SJCRH30 (cell line): ENCODE results near the gene NAGS. TPM values are rescaled to one million over a fixed set of nuclear protein-coding genes. Genes with fewer than 3 reads are reported as not detected.
"Not testable (repeated sequence)": the region's sequence is repeated elsewhere in the genome, so short reads cannot be mapped to it uniquely, and the experiment has no call there.

Source experiments
- DNase-seq, 2 experiments: peaks; one replicate each; pipeline ENCODE4 v3.0.0-alpha.2; 2015 to 2020
- H3K27ac ChIP-seq: fragments of 250-450 bp; sonication (Bioruptor Pico); 2 replicates; pipeline ENCODE4 v1.5.1; 2020; ENCODE audit warnings: mild to moderate bottlenecking, moderate library complexity
- H3K27me3 ChIP-seq: fragments of 250-450 bp; sonication (Bioruptor Pico); 2 replicates; pipeline ENCODE4 v1.5.1; 2020; ENCODE audit warnings: mild to moderate bottlenecking, moderate library complexity
- H3K36me3 ChIP-seq: fragments of 250-450 bp; sonication (Bioruptor Pico); 2 replicates; pipeline ENCODE4 v1.5.1; 2020; ENCODE audit warnings: mild to moderate bottlenecking, moderate library complexity
- H3K4me1 ChIP-seq: fragments of 250-450 bp; sonication (Bioruptor Pico); 2 replicates; pipeline ENCODE4 v1.5.1; 2020; ENCODE audit warnings: mild to moderate bottlenecking, moderate library complexity
- H3K4me3 ChIP-seq: fragments of 250-450 bp; sonication (Bioruptor Pico); 2 replicates; pipeline ENCODE4 v1.5.1; 2020; ENCODE audit warnings: mild to moderate bottlenecking, moderate library complexity
- H3K9me3 ChIP-seq: fragments of 250-450 bp; sonication (Bioruptor Pico); replicated peaks from 2 replicates; pipeline ENCODE4 v1.5.1; 2020; ENCODE audit warnings: mild to moderate bottlenecking, moderate library complexity
- total RNA-seq: library from RNA; depleted of rRNA; stranded (reverse); fragments of >200 nt; shearing (Covaris generic); gene quantifications from 2 replicates; pipeline ENCODE4 v1.2.3, GENCODE V29; 2014; rRNA removed

NAGS gene
- 1.9 and 2.4 TPM in 2 replicates for total RNA-seq

GRCh38 chr17:44004077-44004760, at the start of gene NAGS:
Gene NAGS, plus strand, starts transcription at chr17:44004622. Its CDS starts 42 bp downstream, at chr17:44004664.
- peak; percentile 42 to 60 for DNase-seq
- no peak within 1 kb of the TSS for H3K27ac ChIP-seq
- H3K4me1 ChIP-seq, result no peaks in the 10 kb centered on the region; the same call in 1 of the 2 replicates
- peak within 1 kb of the TSS; percentile 44 for H3K4me3 ChIP-seq
- no peaks in the 10 kb centered on the region for H3K36me3 ChIP-seq
- no peaks in the 10 kb centered on the region for H3K9me3 ChIP-seq
- H3K27me3 ChIP-seq, result peaks cover 6% of the 10 kb centered on the region

- H3K4me1 ChIP-seq, result no peaks in the 10 kb centered on the region
- no peak overlapping the region for H3K4me3 ChIP-seq
- H3K36me3 ChIP-seq, result no peaks in the 10 kb centered on the region
- H3K27ac ChIP-seq, result no peak overlapping the region
- DNase-seq, result no peak
- peaks cover 10% of the 10 kb centered on the region; the same call in 1 of the 2 replicates for H3K27me3 ChIP-seq
- no peaks in the 10 kb centered on the region for H3K9me3 ChIP-seq
Measured at GRCh38 chr17:43956222-43956621, 48.2 kb upstream of the NAGS start.

GRCh38 chr17:43958748-43959352, 45.6 kb upstream of the NAGS start:
- Histone ChIP-seq H3K36me3 (no peaks in the 10 kb centered on the region), H3K27me3 (peaks cover 9% of the 10 kb centered on the region), H3K4me1 (no peaks in the 10 kb centered on the region), H3K4me3 (no peak overlapping the region), H3K27ac (no peak overlapping the region), H3K9me3 (no peaks in the 10 kb centered on the region)
- no peak for DNase-seq

- H3K27me3 ChIP-seq, H3K4me1 ChIP-seq, H3K9me3 ChIP-seq, H3K4me3 ChIP-seq, DNase-seq, H3K27ac ChIP-seq, H3K36me3 ChIP-seq: not testable (repeated sequence)
Measured at GRCh38 chr17:43961292-43961691, 43.1 kb upstream of the NAGS start.

GRCh38 chr17:43961954-43962353, 42.5 kb upstream of the NAGS start:
- Histone ChIP-seq H3K9me3 (no peaks in the 10 kb centered on the region), H3K27me3 (peaks cover 9% of the 10 kb centered on the region), H3K27ac (no peak overlapping the region), H3K4me1 (no peaks in the 10 kb centered on the region), H3K4me3 (no peak overlapping the region), H3K36me3 (no peaks in the 10 kb centered on the region)
- DNase-seq, result no peak

GRCh38 chr17:43962479-43962878, 41.9 kb upstream of the NAGS start:
- H3K4me3 ChIP-seq, result no peak overlapping the region
- H3K36me3 ChIP-seq, result no peaks in the 10 kb centered on the region
- no peak for DNase-seq
- H3K9me3 ChIP-seq, result no peaks in the 10 kb centered on the region
- H3K4me1 ChIP-seq, result no peaks in the 10 kb centered on the region
- H3K27ac ChIP-seq, result no peak overlapping the region
- peaks cover 9% of the 10 kb centered on the region for H3K27me3 ChIP-seq

GRCh38 chr17:43966276-43966675, 38.1 kb upstream of the NAGS start:
- no peaks in the 10 kb centered on the region for H3K9me3 ChIP-seq
- no peak overlapping the region for H3K4me3 ChIP-seq
- H3K27ac ChIP-seq, result no peak overlapping the region
- DNase-seq, result no peak
- peaks cover 7% of the 10 kb centered on the region for H3K27me3 ChIP-seq
- H3K36me3 ChIP-seq, result no peaks in the 10 kb centered on the region
- no peaks in the 10 kb centered on the region for H3K4me1 ChIP-seq

GRCh38 chr17:43967251-43967875, 37.1 kb upstream of the NAGS start:
- Histone ChIP-seq H3K36me3 (no peaks in the 10 kb centered on the region), H3K4me3 (no peak overlapping the region), H3K9me3 (no peaks in the 10 kb centered on the region), H3K27me3 (no peaks in the 10 kb centered on the region; the same call in 1 of the 2 replicates), H3K4me1 (no peaks in the 10 kb centered on the region), H3K27ac (no peak overlapping the region)
- DNase-seq, result no peak

- Histone ChIP-seq H3K27me3 (peaks cover 4% of the 10 kb centered on the region; the same call in 1 of the 2 replicates), H3K27ac (no peak overlapping the region), H3K9me3 (no peaks in the 10 kb centered on the region), H3K4me3 (no peak overlapping the region), H3K36me3 (no peaks in the 10 kb centered on the region), H3K4me1 (no peaks in the 10 kb centered on the region)
- DNase-seq, result no peak
Measured at GRCh38 chr17:43970366-43970765, 34.1 kb upstream of the NAGS start.

GRCh38 chr17:43971436-43971835, 33.0 kb upstream of the NAGS start:
- H3K36me3 ChIP-seq, H3K4me1 ChIP-seq, H3K27me3 ChIP-seq, H3K4me3 ChIP-seq, H3K9me3 ChIP-seq, H3K27ac ChIP-seq, DNase-seq: not testable (repeated sequence)

- not testable (repeated sequence) for H3K27ac ChIP-seq, DNase-seq
Measured at GRCh38 chr17:43972444-43973212, 31.8 kb upstream of the NAGS start.

GRCh38 chr17:43974382-43975266, 29.8 kb upstream of the NAGS start:
- Histone ChIP-seq H3K27ac (no peak overlapping the region), H3K27me3 (peaks cover 13% of the 10 kb centered on the region), H3K9me3 (no peaks in the 10 kb centered on the region), H3K36me3 (no peaks in the 10 kb centered on the region), H3K4me3 (no peak overlapping the region), H3K4me1 (no peaks in the 10 kb centered on the region)
- DNase-seq, result no peak

More at GRCh38 chr17:43972444-43973212, 31.8 kb upstream of the NAGS start:
- H3K36me3 ChIP-seq, H3K27me3 ChIP-seq, H3K4me3 ChIP-seq, H3K9me3 ChIP-seq, H3K4me1 ChIP-seq: not testable (repeated sequence)

GRCh38 chr17:43975898-43976297, 28.5 kb upstream of the NAGS start:
- H3K27me3 ChIP-seq, result peaks cover 19% of the 10 kb centered on the region
- no peak overlapping the region for H3K4me3 ChIP-seq
- no peaks in the 10 kb centered on the region for H3K9me3 ChIP-seq
- DNase-seq, result no peak
- H3K36me3 ChIP-seq, result no peaks in the 10 kb centered on the region
- H3K27ac ChIP-seq, result no peak overlapping the region
- no peaks in the 10 kb centered on the region for H3K4me1 ChIP-seq
